ENCODE measurements around the gene MYBL2. TPM values are rescaled to one million over a fixed set of nuclear protein-coding genes. Genes with fewer than 3 reads are reported as not detected.

The MYBL2 gene
- total and polyA plus RNA-seq, 8 donors = 6.1 to 37.5 (median 19.5) TPM

DNA sequence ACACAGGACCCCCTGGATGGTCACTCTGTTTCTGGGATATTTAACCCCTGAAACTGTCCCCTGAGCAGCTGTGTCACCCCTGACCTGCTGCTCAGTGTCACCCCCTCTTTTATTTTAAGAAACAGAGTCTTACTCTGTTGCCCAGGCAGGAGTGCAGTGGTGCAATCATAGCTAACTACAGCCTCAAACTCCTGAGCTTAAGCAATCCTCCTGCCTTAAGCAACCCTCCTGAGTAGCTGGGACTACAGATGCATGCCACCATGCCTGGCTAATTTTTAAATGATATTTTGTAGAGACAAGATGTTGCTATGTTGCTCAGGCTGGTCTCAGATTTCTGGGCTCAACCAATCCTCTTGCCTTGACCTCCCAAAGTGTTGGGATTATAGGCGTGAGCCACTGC, 81.4 kb downstream of the MYBL2 start:
- TF ChIP-seq, protein P1, sequence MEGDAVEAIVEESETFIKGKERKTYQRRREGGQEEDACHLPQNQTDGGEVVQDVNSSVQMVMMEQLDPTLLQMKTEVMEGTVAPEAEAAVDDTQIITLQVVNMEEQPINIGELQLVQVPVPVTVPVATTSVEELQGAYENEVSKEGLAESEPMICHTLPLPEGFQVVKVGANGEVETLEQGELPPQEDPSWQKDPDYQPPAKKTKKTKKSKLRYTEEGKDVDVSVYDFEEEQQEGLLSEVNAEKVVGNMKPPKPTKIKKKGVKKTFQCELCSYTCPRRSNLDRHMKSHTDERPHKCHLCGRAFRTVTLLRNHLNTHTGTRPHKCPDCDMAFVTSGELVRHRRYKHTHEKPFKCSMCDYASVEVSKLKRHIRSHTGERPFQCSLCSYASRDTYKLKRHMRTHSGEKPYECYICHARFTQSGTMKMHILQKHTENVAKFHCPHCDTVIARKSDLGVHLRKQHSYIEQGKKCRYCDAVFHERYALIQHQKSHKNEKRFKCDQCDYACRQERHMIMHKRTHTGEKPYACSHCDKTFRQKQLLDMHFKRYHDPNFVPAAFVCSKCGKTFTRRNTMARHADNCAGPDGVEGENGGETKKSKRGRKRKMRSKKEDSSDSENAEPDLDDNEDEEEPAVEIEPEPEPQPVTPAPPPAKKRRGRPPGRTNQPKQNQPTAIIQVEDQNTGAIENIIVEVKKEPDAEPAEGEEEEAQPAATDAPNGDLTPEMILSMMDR (IDR thresholded peaks at IDR 0.05) = no peak
- H3K9me3 ChIP-seq = no peaks in the 10 kb centered on the region
- H3K4me1 ChIP-seq = peaks cover 4 to 81% of the 10 kb centered on the region in 2 donors
- intact Hi-C loops (cut with DNase I) = loop anchor here (5.0 to 10.0 kb wide), 2 partner anchors 334 to 337 kb away; no protein-coding TSS in a partner anchor
- ATAC-seq = no peak
- no peak overlapping the region for H3K4me3 ChIP-seq
- peak overlapping the region in 1 of 2 donors; percentile 60 for H3K27ac ChIP-seq
- no peaks in the 10 kb centered on the region for H3K36me3 ChIP-seq
- DNase-seq = no peak
- H3K27me3 ChIP-seq = peaks cover 0 to 44% of the 10 kb centered on the region in 2 donors

DNA sequence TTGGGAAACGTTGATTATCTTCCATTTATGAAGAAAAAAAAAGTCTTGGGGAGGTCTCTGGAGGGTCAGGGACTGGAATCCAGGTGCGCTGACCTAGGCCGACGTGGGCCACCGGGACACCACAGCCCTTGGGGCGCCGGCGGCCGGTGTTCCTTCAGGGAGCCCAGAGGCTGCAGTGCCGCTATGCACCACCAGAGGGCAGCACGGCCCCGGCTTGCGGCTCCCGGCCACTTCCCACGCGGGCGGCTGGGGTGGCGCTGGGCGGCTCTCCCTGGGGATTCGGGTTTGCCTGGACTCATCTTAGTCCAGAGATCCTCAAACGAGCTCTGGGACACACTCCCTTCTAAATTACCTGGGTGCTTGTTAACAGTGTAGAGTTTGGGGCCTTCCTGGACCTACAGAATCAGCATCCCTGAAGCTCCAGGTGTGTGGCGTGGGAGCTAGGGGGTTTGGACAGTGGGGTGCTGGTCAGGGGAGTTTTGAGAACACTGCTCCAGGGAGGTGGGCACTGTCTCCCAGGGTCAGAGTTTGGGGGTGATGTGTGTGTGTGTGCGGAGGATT, 82.9 kb downstream of the MYBL2 start:
- H3K27ac ChIP-seq = no peak overlapping the region
- DNase-seq (peak; percentile 35 to 99 (median 66)), ATAC-seq (peak; percentile 96)
- H3K36me3 ChIP-seq = no peaks in the 10 kb centered on the region
- H3K9me3 ChIP-seq = no peaks in the 10 kb centered on the region
- H3K4me1 ChIP-seq = peaks cover 4 to 79% of the 10 kb centered on the region in 2 donors
- H3K27me3 ChIP-seq = peaks cover 0 to 35% of the 10 kb centered on the region in 2 donors
- no peak overlapping the region for H3K4me3 ChIP-seq
- intact Hi-C loops (cut with DNase I) = loop anchor here (5.0 to 10.0 kb wide), 2 partner anchors 332 to 335 kb away; no protein-coding TSS in a partner anchor
- TF ChIP-seq, protein P1 (IDR thresholded peaks at IDR 0.05) = peak; percentile 99 to 100

DNA sequence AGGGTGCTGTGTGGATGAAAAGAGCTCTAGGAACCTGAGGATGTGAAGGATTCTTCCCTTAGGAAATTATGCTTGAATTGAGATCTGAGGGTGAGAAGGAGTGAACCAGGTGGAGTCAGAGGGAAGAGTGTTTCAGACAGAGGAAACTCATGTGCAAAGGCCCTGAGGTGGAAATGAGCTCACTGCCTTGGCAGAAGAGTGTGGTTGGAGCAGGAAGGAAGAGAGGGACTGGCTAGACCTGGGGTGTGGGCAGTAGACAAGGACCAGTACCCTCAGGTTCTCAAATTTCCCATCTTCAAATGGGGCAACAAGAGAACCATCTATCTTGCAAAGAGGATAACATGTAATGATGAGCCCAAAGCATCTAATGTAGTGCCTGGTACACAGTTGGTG, 83.9 kb downstream of the MYBL2 start:
- peaks cover 4 to 70% of the 10 kb centered on the region in 2 donors for H3K4me1 ChIP-seq
- H3K27me3 ChIP-seq = peaks cover 0 to 39% of the 10 kb centered on the region in 2 donors
- H3K36me3 ChIP-seq = no peaks in the 10 kb centered on the region
- DNase-seq (no peak), ATAC-seq (no peak)
- no peak overlapping the region for H3K4me3 ChIP-seq
- H3K9me3 ChIP-seq = no peaks in the 10 kb centered on the region
- peak overlapping the region in 1 of 2 donors; percentile 67 for H3K27ac ChIP-seq
- TF ChIP-seq, protein P1 (IDR thresholded peaks at IDR 0.05) = no peak
- intact Hi-C loops (cut with DNase I) = no loop called here

DNA sequence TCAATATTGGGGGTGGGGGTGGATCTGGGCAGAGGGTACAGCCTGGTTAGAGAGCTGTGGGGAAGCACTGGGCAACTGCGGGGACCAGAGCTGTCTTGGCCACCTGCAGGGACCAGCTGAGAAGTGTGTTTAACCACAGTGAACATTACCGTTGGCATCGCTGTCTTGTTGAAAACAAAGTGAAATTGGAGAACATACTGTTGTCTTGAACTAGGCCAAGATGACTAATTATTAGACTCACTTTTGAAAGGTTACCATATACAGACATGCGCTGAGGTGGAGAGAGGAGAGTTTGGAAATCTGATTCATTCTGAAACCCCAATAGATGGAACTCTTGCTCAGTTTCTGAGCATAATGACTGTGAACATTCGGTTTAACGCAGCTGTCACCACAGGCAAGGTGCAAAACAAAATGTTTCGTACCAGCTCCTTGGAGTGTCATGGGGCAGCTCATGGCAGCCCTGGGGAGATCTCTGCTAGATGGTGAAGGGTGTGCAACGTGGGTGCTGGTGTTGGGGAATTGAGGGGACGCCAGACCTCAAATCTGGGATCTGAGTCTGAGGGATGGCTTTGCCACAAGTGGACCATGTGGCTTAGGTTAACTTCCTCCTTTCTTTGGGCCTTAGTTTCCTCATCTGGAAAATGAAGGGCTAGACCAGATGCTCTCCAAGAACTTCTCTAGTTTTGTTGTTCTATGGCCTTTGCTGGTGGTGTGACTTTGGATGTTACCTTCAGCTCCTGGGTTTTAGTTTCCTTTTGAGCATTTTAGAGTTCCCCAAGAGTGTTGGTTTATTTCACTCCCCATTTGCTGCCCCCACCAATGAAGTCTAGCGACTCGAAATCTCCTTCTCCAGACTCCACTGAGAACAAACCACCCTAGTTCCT, 84.5 kb downstream of the MYBL2 start:
- no peaks in the 10 kb centered on the region for H3K36me3 ChIP-seq
- TF ChIP-seq, protein P1 (IDR thresholded peaks at IDR 0.05) = no peak
- H3K9me3 ChIP-seq = no peaks in the 10 kb centered on the region
- H3K27me3 ChIP-seq = peaks cover 0 to 42% of the 10 kb centered on the region in 2 donors
- H3K4me3 ChIP-seq = no peak overlapping the region
- peaks cover 4 to 63% of the 10 kb centered on the region in 2 donors for H3K4me1 ChIP-seq
- H3K27ac ChIP-seq = peak overlapping the region in 1 of 2 donors; percentile 67
- DNase-seq (no peak), ATAC-seq (no peak)
- intact Hi-C loops (cut with DNase I) = no loop called here

DNA sequence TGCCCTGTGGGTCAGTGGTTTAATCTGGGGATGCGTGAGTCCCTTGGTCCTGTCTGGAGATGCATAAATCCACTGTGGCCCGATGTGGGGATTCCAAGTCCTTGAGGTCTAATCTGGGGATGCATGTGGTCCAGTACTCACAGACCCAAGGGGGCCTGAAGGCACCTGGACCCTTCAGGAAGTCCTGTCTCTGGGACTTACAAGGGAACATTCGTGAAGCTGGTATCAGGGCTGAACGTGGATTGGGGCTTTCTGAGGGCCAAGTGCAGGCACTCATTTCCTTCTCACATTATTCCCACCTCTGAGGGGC, 85.1 kb downstream of the MYBL2 start:
- TF ChIP-seq, protein P1 (IDR thresholded peaks at IDR 0.05) = no peak
- peak overlapping the region in 1 of 2 donors; percentile 67 for H3K27ac ChIP-seq
- DNase-seq = no peak
- ATAC-seq = no peak
- peaks cover 0 to 38% of the 10 kb centered on the region in 2 donors for H3K27me3 ChIP-seq
- H3K9me3 ChIP-seq = no peaks in the 10 kb centered on the region
- no peak overlapping the region for H3K4me3 ChIP-seq
- H3K4me1 ChIP-seq = peaks cover 4 to 57% of the 10 kb centered on the region in 2 donors
- intact Hi-C loops (cut with DNase I) = no loop called here
- no peaks in the 10 kb centered on the region for H3K36me3 ChIP-seq

Measured in left lung (tissue), 10 donors.